ENCODE data around the gene C19orf67. TPM values are rescaled to one million over a fixed set of nuclear protein-coding genes. Genes with fewer than 3 reads are reported as not detected.
A peak's percentile ranks its signal among the peaks of the same experiment; 100 is the strongest.

Gene C19orf67
- total RNA-seq, 1 donor from 2014 or later = not detected

- no peak for DNase-seq (ENCODE audit: low read depth in 2 of 2)
Observed at GRCh38 chr19:14110650-14111049, 25.1 kb upstream of the C19orf67 start.

- peak; percentile 38 to 92 for DNase-seq (ENCODE audit: low read depth in 2 of 2)
Observed at GRCh38 chr19:14107581-14108461, 22.2 kb upstream of the C19orf67 start.

DNA sequence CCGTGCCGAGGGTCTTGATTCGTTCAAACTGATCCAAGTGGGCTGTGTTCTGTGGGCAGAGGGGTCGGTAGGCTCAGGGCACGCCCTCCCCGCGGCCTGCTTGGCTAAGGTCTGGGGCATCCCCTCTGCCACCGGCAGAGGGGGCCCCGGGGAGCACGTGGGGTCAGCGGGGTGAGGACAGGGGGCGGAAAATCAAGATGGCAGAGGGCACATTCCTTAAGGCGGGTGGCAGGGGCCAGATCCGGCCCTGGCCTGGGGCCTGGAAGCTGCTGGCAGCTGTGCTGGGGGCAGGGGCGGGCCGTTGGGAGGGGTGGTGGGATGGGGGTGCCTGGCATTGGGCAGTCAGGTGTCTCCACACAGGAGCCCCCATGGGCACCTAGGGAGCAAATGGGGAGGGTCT, 21.3 kb upstream of the C19orf67 start:
- DNase-seq (ENCODE audit: low read depth in 2 of 2) = no peak

GRCh38 chr19:14105680-14106079, 20.1 kb upstream of the C19orf67 start:
- no peak for DNase-seq (ENCODE audit: low read depth in 2 of 2)

- no peak for DNase-seq (ENCODE audit: low read depth in 2 of 2)
Observed at GRCh38 chr19:14103310-14103709, 17.7 kb upstream of the C19orf67 start.

DNA sequence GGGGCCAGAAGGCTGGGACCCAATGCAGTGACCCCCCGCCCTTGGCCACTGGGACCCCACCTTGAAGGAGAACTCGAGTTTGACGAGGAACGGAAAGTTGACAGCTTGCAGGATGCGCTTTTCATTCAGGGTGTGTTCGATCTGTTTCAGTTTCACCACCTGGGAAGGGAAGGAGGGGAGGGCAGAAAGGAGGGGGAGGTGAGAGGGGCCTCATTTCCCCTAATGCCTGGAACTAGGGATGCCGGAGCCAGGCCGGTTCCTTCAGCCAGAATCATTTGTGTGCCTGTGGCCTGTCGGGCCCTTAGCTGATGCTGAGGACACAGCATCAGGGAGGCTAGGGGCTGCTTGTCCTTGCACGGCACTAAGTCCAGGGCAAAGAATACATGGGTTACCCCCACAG, 17.2 kb upstream of the C19orf67 start:
- DNase-seq (ENCODE audit: low read depth in 2 of 2) = no peak

GRCh38 chr19:14102102-14102696, 16.6 kb upstream of the C19orf67 start:
- no peak for DNase-seq (ENCODE audit: low read depth in 2 of 2)

GRCh38 chr19:14101003-14101545, 15.5 kb upstream of the C19orf67 start:
- no peak for DNase-seq (ENCODE audit: low read depth in 2 of 2)

DNA sequence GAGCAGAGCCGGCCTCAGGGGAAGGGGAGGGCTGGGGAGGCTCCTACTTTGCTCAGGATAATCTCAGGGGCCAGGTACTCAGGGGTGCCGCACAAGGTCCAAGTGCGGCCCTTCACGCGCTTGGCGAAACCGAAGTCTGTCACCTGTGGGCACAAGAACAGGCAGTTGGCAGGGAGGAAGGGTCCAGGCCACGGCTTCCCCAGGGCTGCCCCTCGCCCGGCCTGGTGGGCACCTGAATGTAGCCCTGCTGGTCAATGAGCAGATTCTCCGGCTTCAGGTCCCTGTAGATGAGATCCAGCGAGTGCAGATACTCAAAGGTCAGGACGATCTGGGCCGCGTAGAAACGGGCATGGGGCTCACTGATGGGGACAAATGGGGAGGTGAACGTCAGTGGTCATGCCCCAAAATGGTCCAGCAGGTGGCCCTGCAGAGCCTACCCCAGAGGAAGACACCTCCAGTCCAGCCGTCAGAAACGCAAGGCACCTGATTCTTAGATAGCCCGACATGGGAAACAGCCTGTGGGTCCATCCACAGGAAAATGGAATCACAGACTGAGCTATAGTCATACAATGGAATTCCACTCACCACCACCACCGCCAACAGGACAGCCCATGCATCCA, 12.1 kb upstream of the C19orf67 start:
- no peak for DNase-seq (ENCODE audit: low read depth in 2 of 2)

DNA sequence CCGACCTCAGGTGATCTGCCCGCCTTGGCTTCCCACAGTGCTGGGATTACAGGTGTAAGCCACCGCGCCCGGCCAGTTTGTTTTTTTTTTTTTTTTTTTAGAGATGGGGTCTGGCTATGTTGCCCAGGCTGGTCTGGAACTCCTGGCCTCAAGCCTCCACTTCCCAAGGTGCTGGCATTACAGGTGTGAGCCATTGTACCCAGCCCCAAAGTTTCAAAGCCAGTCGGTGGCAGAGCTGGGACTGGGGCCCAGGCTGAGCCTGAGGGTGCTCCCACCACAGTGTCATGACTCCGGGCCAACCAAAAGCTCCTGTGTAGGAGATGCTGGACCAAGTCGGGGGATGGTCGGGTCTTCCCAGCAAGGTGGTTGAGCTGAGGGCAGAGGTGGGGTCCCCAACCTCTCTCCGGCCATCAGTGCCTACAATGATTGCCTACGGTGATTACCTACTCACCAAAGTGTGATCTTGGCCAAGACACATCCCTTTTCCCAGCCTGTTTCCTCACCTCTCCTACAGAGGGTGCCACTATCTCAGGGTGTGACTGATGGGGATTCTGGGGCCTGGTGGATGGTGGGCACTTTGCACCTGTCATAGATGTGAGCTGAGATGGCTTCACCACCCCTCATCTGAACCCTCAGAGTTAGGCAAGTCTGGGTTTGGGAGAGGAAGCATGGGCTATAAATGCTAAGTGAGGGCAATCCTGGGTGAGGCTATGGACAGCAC, 10.8 kb upstream of the C19orf67 start:
- DNase-seq (ENCODE audit: low read depth in 2 of 2) = no peak

GRCh38 chr19:14094854-14095253, 9.3 kb upstream of the C19orf67 start:
- no peak for DNase-seq (ENCODE audit: low read depth in 2 of 2)

- DNase-seq (ENCODE audit: low read depth in 2 of 2) = no peak
Observed at GRCh38 chr19:14093117-14093823, 7.7 kb upstream of the C19orf67 start.

GRCh38 chr19:14091813-14092462, 6.4 kb upstream of the C19orf67 start:
- no peak for DNase-seq (ENCODE audit: low read depth in 2 of 2)

- peak; percentile 63 to 71 for DNase-seq (ENCODE audit: low read depth in 2 of 2)
Observed at GRCh38 chr19:14091081-14091812, 5.7 kb upstream of the C19orf67 start.

GRCh38 chr19:14090509-14091080, 5.0 kb upstream of the C19orf67 start, which contains the start of gene SAMD1:
SAMD1 (minus strand) TSS chr19:14090751.
- peak; percentile 86 to 92 for DNase-seq (ENCODE audit: low read depth in 2 of 2)

GRCh38 chr19:14089662-14090508, 4.3 kb upstream of the C19orf67 start:
- DNase-seq (ENCODE audit: low read depth in 2 of 2) = peak; percentile 76 to 77

GRCh38 chr19:14089412-14089661, 3.8 kb upstream of the C19orf67 start:
- peak; percentile 41 to 60 for DNase-seq (ENCODE audit: low read depth in 2 of 2)

DNA sequence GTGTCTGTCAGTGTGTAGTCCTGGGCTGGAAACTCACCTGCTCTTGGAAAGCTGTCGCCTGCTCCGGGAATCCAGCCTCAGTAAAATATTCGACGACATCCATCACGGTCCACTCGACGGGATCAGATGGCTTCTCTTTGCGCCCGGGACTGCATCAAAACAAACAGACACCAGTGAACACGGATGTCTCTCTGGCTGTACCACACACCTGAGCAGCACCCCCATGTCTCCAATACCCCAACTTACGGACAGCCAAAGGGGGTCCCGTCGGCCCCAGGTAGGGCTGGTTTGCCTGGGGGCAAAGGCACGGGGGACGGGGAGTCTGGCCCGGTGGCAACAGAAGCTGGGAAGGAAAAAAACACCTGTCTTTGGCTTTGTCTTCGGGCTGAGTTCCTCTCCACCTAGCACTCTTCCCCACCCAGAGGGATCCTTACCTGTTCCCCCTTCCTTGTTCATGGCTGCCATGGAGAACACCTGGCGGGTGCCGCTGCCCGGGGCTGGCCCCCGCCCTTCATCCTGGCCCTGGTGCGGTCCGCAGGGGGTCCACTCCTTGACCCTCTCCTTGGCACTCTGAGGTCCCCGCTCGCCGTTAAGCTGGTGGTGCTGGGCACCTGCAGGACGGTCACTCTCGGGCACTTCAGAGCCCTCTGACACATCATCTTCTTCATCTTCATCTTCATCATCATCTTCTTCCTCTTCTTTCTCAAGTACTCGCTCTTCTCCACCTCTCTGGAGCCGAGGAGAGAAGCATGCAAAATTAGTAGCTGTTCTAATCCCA, 3.2 kb upstream of the C19orf67 start:
- no peak for DNase-seq (ENCODE audit: low read depth in 2 of 2)
